ENCODE measurements around the gene SAG.
"Not testable (repeated sequence)": the region's sequence is repeated elsewhere in the genome, so short reads cannot be mapped to it uniquely, and the experiment has no call there.

SAG gene

DNA sequence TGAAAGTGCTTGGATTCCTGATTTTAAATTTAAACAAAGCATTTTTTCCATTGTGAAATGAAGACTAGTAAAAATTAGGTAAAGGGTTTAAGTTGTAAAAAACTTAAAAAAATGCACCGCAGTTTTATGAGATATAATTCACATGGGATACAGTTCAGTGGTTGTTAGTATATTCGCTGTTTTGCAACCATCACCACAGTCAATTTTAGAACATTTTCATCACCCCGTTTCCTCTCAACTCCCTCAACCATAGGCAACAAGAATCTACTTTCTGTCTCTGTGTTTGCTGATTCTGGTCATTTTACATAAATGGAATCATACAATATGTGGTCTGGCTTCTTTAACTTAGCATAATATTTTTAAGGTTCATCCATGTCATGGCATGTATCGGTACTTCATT, 50.7 kb downstream of the SAG start:
- no peak for DNase-seq

DNA sequence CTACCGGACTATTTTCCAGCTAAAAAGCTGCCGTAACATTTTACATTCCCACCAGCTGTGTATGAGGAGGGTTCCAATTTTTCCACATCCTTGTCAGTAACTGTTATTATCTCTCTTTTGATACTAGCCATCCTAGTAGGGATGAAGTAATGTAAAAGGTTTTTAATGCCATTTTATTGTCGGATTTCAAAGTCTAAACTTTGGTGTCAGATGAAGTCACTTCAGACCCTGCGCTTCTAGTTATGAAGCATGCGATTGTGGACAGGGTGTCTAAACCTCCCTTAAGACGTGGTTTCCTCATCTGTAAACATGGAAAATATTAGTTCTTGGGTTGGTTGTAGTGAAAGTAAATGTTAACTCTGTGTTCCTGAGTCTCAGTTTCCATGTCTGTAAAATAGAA, 51.3 kb downstream of the SAG start:
- no peak for DNase-seq

DNA sequence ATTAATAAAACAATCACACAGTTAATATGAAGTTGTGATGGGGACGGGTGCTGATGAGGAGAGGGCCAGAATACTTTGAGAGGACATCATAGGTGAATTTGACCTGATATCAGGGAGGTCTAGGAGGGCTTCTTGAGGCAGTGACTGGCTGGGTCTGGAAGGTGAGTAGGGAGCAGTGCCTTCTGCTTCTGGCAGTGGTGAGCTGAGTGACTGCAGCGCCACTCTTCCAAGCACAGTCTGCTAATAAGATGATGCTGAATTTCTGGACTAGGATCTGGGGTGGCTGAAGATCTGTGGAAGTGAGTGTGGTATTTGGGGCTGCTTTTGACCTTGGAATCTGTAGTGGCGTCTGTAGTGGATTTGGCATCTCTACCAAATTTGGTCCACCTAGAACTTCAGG, 52.2 kb downstream of the SAG start:
- DNase-seq, result no peak

DNA sequence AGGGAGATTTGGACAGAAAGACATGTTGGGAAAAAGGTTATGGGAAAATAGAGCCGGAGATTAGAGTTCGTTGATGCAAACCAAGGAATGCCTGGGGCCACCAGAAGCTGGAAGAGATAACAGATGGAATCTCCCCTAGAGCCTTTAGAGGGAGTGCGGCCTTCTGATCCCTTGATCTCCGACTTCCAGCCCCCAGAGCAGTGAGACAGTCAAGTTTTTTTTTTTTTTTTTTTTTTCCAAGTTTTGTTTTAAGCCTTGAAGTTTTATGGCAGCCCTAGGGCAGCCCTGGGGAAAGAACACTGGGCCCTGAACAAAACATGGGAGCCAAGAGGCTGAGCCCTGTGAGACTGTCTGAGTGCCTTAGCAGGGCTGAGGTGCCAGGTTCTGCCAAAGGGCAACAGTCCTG, 53.2 kb downstream of the SAG start:
- no peak for DNase-seq

DNA sequence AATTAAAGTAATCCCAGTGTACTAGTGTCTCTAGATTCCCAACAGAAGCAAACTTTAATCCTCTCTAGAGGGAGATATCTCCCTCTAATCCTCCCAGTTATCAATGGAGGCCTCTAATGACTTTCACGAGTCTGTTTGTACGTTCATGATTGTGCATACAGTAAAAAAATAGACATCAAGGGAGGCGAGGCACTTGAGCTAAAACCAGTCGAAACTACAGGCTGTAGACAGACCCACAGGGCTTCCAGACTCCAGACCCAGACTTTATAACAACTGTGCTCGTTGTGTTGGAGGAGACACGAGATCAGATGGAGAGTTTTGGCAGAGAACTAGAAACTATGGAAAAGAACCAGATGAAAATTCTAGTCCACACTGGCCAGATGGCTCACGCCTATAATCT, 53.7 kb downstream of the SAG start:
- DNase-seq, result no peak

DNA sequence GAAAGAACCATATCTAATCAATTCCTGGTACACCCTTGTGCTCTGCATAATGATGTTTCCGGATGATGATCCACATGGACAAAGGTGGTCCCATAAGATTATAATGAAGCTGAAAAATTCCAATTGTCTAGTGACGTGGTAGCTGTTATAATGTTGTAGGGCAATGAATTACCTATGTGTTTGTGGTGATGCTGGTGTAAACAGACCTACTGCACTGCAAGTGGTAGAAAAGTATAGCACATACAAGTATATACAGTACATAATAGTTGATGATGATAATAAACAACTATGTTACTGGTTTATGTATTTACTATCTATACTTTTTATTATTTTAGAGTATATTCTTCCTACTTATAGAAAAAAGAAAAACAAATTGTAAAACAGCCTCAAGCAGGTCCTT, 55.1 kb downstream of the SAG start:
- DNase-seq, result no peak

DNA sequence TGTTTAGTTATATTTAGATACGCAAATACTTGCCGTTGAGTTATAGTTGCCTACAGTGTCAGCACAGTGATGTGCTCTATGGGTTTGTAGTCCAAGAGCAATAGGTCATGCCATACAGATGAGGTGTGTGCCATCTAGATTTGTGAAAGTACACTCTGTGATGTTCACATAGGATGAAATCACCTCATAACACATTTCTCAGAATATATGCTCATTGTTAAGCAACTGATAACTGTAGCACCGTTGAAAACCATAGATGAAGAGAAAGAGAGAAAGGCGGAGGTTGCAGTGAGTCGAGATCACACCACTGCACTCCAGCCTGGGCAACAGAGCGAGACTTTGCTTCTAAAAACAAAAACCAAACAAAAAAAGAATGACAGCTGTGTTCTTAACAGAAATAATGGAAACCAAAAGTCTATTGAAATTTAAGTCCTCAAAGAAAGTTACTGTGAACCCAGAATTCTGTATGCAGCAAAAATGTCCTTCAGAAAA, 56.2 kb downstream of the SAG start:
- no peak for DNase-seq

DNA sequence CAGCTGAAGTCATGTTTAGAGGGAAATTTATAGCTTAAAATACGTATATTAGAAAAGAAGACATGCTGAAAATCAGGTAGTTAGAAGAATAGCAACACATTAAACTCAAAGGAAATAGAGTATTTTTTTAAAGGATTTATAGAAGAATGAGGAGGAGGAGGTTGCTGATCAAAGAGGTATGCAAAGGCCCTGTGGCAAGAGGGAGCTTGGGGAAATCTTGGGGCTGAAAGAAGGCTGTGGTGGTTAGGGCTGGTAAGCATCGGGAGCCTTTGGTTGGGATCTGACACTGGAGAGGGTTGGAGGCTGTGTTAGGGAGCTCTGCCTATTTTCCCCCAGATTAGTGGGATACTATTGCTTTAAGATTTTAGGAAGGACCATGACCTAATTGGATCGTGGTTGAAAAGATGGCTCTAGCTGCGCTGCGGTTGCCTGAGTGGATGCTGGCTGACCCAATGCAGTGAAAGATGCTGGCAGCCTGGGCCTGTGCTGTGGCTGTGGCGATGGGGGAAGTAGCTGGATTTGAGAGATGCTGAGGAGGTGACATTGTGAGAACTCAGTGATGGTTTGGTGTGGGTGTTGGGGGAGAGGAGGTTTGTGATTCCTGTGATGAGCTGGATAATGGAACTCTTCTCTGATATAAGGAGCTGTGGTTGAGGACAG, 58.4 kb downstream of the SAG start:
- no peak for DNase-seq

DNA sequence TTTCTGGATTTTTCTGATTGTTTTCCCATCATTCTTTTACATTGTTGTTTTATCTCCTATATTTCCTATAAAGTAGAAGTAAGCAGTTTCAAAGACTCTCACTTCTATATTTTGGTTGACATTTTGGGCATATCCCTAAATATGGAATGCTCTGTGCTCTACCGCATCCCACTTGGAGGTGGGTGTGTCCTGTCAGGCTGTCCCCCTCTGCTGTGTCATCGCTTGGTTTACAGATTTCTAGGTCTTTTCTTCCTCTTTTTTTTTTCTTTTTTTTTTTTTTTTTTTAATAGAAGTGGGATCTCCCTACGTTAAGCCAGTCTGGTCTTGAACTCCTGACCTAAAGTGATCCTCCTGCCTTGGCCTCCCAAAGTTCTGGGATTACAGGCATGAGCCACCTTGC, 60.0 kb downstream of the SAG start:
- DNase-seq, result no peak

DNA sequence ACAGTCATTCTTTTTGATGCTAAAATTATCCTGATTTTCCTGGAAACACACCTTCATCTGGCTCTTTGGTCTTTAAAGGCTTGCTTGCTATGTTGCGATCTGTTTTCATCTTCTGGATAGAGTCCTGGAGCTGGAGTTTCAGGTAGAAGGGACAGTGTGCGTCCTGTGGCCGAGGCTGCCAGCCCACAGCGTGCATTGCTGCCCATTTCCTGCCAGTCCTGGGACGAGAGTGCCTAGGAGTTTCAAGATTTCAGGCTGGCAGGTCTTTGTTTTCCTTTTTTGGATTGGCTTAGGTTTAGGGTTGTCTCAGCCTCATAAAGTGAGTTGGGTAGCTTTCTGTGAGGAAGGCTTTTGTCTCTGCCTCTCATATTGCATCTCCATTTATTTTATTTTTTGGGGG, 61.1 kb downstream of the SAG start:
- DNase-seq, result no peak

DNA sequence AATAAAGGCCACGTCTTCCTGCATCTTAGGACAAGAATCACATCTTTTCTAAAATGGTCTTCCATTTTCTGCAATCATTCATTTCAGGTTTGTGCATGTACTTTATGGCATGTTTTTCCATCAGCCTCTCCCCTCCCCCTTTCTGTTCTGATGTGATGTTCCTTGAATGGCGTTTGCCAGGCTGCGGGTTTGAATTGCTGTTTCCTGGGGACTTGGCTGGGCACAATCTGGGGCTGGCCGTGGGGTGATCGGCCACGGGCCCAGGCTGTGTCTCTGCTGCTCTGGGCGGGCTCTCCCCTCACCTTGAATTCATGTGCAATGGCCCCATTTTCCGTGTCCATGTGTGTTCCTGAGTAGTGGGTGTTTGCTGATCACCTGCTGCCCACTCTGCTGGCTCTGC, 61.8 kb downstream of the SAG start:
- no peak for DNase-seq

DNA sequence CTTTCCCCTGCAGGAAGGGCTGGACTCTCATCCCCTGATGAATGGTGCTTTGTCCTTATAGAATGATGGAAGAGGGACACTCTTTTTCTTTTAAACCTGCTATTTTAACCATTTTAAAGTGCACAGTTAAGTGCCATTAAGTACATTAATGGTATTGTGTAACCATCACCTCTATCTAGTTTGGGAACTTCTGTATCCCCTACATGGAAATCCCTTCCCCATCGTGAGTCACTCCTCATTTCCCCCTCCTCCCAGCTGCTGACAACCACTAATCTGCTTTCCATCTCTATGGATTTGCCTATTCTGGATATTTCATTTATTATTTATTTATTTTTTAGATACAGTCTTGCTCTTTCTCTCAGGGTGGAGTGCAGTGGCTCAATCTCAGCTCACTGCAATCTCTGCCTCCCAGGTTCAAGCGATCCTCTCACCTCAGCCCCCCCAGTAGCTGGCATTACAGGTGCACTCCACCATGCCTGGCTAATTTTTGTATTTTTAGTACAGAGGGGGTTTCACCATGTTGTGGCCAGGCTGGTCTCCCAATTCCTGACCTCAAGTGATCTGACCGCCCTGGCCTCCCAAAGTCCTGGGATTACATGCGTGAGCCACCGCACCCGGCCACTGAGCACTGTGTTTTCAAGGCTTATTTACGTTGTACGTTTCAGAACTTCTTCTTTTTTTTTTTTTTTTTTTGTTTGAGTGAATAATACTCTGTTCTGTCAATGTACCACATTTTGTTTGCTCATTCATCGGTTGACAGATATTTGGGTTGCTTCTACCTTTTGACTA, 62.5 kb downstream of the SAG start:
- no peak for DNase-seq

DNA sequence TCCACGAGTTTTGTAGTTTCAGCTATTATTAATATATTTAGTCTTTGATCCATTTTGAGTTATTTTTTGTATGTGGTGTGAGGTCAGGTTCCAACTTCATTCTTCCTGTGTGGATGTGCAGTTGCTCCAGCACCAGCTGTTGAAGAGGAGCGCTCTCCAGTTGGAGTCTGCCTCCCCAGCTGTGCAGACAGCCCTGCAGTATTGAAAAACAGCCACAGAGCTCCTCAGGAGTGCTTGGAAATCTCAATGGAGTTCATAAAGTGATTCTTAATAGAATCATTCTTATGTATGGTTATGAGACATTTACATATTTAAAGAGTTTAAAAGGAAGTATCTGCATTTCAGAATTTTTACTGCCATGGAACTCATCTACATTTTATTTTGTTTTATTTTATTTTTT, 64.0 kb downstream of the SAG start:
- no peak for DNase-seq

DNA sequence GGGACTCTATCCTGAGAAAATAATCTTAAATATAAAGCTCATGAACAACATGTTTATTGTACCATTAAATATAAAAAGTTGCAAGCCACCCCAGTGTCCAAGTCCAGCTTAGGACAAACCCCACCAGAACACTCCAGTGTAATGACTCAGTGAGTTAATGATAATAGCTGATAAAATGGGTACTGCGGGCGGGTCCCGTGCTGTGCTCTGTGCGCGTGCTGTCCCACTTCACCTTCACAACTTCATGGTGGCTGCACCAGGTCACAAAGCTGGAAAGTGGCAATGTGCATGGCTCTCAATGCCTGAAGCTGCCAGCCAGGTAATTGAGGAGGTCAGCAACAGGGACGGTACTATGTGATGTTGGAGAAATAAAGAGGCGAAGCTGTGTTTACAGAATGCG, 65.2 kb downstream of the SAG start:
- no peak for DNase-seq

DNA sequence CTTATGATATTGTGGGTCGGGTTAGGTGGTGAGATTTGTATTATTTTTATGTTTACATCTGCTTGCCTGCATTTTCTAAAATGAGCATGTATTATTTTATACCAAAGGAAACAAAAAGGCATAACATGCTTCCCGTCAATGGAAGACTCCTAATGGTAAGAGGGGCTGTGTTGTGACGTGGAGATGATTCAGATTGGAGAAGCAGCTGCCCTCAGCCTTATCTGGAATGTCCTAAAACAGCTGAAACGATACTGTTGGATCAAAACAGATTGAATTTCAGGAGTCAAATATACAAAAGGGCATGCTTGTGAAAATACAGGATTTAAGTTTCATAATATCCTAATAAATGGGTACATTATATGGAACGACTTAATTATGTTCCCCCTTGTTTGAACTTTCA, 65.7 kb downstream of the SAG start:
- no peak for DNase-seq

DNA sequence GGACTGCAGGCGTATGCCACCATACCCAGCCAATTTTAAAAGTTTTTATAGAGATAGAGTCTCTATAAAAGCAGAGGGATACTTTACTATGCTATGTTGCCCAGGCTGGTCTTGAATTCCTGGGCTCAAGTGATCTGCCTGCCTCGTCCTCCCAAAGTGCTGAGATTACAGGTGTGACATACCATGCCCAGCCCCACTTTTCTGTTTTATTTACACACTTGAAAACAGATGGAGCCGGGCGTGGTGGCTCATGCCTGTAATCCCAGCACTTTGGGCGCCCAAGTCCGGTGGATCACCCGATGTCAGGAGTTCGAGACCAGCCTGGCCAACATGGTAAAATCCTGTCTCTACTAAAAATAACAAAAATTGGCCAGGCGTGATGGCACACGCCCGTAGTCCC, 67.2 kb downstream of the SAG start:
- not testable (repeated sequence) for DNase-seq

DNA sequence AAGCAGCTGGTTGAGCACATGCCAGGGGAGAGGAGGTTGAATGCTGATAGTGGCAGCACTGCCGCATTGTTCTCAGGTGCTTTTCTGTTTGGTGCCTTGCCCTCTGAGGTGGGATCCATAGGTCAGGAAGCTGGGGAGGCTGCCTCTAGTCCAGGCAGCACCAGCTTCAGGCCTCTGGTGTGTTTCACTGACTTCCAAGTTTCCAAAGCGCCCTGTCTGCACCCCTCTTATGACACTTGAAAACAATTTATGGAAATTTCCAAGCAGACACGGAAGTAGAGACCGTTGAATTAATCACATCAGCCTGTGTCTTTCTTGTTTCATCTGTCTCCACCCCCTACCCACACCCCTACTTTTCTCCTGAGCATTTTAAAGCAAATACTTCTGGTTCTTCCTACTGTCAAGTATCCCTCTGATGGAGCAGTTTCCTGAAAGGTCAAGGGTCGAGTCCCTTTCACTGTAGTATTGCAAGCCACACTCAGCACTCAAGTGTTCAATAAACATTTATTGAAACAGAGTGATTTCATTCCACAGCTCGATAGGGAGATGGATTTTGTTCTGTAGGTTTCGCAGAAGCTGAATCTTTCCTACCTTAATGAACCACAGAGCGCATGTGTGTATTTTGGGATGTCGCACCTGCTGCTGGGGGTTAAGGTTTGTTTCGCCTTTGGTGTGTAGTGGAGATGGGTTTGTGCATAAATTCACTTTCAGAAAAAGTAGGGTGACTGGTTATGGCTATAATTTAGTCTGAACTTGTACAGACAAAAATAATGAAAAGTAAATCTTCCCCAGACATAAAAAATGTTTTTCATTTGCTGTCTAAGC, 68.1 kb downstream of the SAG start:
- DNase-seq, result no peak

DNA sequence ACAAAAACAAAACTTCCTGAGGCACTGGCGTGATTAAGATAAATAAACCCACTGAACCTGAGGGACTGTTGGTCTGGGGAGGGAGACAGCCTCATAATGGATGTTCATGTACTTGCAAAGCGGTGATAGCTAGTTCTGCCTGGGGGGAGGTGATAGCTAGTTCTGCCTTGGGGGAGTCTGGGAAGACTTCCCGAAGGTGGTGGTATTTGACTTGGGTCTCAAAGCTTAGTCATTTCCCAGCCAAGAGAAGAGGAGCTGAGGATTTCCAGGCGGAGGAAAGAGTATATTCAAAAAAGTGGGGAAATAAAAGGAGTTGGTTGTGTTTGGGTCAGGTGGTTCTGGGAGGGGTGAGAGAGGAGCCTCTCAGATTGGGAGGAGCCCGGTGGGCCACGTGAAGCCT, 71.4 kb downstream of the SAG start:
- no peak for DNase-seq

DNA sequence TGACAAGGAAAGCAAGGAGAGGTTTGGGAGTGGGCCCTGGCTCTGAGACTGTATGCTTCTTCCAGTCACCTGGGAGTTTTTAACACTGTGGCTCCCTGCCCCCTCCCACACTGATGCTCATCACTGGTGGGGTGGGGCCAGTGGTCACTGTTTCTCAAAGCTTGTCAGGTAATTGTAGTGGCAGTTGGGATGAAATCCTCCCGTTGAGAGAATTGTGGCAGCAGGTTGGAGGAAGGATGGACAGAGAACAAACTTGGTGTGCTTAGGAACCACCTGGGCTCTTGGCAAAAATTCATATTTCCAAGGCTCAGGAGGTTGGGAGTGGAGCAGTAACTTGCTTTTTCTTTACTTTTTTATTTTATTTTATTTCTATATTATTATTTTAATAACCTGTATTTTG, 71.8 kb downstream of the SAG start:
- no peak for DNase-seq

DNA sequence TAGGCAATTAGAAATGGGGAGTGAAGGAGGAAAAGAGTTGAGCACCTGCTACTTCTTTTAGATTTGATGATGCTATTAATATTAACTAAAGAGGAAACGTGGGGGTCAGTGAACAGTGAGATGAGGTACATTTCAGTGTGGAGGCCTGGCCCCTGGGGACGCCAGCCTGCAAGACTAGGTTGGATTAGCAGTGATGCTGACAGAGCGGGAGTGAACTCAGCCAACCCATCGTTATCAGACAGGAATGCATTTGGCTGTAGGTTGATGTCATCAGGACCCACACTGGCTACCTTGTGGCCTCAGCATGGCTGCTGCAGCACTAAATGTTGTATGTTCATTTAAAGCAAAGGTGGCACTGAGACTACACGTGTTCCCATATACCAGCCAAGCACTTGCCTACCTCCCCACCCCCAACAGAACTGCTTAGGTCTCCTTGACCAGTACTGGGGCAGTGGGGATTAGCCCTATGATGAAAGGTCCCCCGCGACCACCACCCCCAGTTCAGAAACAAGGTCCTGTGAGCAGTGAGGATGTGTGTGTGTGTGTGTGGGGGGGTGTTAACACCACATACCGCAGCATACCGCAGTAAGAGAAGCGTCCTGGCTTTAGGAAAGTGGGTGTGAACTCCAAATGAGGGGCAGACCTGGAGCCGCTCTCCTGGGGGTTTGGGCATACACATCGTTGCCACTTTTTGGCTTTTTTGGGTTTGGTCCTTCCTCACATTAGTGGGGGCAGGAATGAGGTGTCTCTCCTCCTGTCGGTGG, 72.7 kb downstream of the SAG start:
- DNase-seq, result no peak

DNA sequence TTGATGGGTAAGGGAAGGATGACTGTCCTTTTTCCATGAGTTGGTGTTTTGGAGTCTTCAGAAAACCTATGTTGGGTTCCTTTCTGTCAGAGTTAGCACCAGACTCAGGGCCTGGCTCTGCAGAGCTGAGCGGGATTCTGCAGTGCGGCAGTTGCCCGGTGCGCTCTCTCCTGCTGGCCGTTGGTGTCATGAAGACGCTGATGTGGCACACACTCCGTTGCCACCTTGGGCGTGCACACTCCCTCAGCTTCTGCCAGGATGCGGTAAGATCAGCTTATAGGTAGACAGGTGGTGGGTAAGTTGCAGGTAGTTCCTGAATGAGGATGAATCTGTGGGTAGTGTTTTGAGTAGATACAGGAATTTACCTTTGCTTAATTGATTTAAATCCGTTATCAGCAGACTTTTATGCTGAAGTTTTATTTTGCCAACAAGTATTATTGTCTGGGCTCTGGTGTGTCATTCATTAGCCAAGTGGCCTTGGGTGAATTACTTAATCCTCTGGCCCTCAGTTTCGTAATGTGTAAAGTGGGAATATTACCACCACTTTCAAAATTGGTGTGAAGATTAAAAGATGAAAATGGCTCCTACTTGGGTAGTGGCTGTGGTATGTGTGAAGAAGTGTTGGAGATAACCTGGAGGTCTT, 73.5 kb downstream of the SAG start:
- no peak for DNase-seq

DNA sequence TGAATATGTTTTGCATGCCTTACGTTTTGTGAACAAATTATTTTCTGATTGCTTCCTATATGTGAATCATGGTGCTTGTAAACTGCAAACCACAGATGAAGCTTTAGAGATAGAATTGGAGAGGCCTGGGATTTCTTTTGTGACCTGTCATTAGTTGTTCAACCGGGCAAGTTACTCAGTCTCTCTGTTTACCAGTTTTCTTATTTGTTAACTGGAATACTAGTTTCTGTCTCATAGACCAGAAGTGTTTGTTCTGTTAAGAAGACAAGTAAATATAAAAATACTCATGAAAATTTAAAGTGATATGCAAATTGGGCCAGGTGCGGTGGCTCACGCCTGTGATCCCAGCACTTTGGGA, 74.0 kb downstream of the SAG start:
- DNase-seq, result no peak

DNA sequence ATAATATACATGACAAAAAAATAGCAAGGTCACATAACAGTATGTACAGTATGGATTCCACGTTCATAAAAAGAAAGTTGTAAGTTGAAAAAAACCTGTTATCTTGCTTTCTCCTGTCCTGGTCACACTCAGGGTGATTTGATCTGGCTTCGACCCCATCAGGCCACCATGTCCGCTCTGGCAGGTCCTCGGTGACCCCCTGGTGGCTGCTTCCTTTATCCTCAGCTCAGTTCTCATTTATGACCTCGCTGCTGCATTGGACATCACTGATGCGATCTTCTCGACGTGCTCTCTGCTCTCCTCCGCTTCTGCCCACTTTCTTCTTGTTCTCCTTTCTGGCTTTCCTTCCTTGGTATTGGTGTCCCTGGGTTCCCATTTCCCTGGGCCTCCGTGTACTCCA, 76.4 kb downstream of the SAG start:
- DNase-seq, result no peak
